ENCODE measurements around the gene RNF157.

DNA sequence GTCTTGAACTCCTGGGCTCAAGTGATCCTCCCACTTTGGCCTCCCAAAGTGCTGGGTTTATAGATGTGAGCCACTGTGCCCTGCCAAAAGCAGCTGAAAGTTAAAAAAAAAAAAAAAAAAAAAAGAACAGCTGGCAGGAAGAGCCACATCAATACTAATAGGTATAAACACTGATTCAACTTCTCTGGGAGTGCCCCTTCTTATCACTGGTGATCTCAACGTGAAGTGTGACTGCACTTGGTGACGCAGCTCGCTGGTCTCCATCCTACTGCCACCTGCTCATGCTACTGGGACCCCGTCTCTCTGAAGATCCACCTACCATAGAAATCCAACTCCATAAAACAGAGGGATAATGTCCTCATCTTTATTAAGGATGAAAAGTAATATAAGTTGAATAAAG lies 40.8 kb downstream of the RNF157 start:
- TF ChIP-seq, protein P1, sequence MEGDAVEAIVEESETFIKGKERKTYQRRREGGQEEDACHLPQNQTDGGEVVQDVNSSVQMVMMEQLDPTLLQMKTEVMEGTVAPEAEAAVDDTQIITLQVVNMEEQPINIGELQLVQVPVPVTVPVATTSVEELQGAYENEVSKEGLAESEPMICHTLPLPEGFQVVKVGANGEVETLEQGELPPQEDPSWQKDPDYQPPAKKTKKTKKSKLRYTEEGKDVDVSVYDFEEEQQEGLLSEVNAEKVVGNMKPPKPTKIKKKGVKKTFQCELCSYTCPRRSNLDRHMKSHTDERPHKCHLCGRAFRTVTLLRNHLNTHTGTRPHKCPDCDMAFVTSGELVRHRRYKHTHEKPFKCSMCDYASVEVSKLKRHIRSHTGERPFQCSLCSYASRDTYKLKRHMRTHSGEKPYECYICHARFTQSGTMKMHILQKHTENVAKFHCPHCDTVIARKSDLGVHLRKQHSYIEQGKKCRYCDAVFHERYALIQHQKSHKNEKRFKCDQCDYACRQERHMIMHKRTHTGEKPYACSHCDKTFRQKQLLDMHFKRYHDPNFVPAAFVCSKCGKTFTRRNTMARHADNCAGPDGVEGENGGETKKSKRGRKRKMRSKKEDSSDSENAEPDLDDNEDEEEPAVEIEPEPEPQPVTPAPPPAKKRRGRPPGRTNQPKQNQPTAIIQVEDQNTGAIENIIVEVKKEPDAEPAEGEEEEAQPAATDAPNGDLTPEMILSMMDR (IDR thresholded peaks at IDR 0.05; ENCODE audit: low read depth, low read length, poor library complexity, severe bottlenecking): no peak
- TF ChIP-seq EZH2phosphoT487 (IDR thresholded peaks at IDR 0.05; ENCODE audit: borderline replicate concordance, low read length): no peak

Data from DOHH2 (cell line).